GM23338 (cell line): ENCODE results near the gene TMEM255B.

Experiments used
- CREB1 ChIP-seq: fragments of 250-450 bp; sonication (Bioruptor Pico); IDR thresholded peaks from 2 replicates; pipeline ENCODE4 v1.5.0; 2020; ENCODE audit warnings: low read depth, mild to moderate bottlenecking, moderate library complexity
- CTCF ChIP-seq, 2 experiments: fragments of 200-600 bp in 1 of 2; sonication (generic) in 1 of 2; conservative IDR thresholded peaks; 2 replicates each; pipeline versions ENCODE4 v1.5.1 to v1.6.1; 2016 to 2017; ENCODE audit warnings: antibody characterized with exemption in 2 of 2, low read depth in 2 of 2, mild to moderate bottlenecking in 2 of 2, moderate library complexity in 1 of 2
- ETS1 ChIP-seq: IDR thresholded peaks from 2 replicates; pipeline ENCODE4 v1.6.1; 2016; ENCODE audit warnings: antibody characterized with exemption
- EZH2 ChIP-seq: fragments of 200-600 bp; sonication (generic); IDR thresholded peaks from one replicate; pipeline ENCODE4 v1.8.0; 2017; ENCODE audit warnings: antibody characterized with exemption, mild to moderate bottlenecking, low read depth; ENCODE audit not compliant: unreplicated experiment
- EZH2phosphoT487 ChIP-seq: fragments of 200-600 bp; sonication (generic); IDR thresholded peaks from one replicate; pipeline ENCODE4 v1.8.1; 2018; ENCODE audit warnings: antibody characterized with exemption; ENCODE audit not compliant: unreplicated experiment
- NANOG ChIP-seq: IDR thresholded peaks from 2 replicates; pipeline ENCODE4 v1.6.1; 2016; ENCODE audit warnings: antibody characterized with exemption, borderline replicate concordance
- POLR2AphosphoS5 ChIP-seq: IDR thresholded peaks from 2 replicates; pipeline ENCODE4 v1.6.1; 2016; ENCODE audit warnings: antibody characterized with exemption, low read depth
- ZNF331 ChIP-seq: fragments of 250-450 bp; sonication (Bioruptor Pico); IDR thresholded peaks from 2 replicates; pipeline ENCODE4 v1.5.0; 2020; ENCODE audit warnings: low read depth, mild to moderate bottlenecking, moderate library complexity
- TF ChIP-seq, protein P1 (sequence below): IDR thresholded peaks from one replicate; pipeline ENCODE4 v1.6.1; 2018; ENCODE audit warnings: antibody characterized with exemption; ENCODE audit not compliant: unreplicated experiment

DNA sequence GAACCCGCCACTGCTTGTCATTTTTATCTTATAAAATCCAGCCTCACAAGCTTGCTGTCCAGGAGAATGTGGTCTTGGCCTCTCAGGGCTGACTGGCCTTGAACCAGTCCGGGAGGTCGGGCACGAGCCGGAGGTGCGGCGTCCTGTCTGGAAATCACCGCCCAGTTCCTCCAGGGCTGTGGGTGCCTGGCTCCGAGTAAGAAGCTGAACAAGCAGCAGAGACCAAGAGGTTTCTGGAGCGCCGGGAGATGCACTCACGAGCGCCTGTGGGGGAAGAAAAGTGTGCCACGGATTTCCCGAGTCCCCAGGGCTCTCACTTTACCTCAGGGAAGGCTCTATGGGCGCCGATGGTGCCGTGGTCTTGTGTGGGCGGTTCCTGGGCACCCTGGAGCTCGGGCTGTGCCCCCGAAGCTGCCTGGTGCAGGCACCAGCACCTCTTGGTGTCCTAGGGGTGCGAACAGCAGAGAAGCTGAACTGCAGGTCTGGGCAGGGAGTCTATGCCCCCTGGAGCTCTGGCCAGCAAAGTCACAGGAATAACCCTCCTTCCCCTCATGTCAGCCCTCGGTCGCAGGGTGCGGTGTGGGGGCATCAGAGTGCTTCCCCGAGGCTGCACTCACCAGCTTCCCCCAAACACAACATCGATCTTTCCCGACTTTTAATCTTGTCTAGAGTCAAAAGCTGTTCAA is 54.9 kb downstream of the TMEM255B start:
- TF ChIP-seq CTCF (conservative IDR thresholded peaks at IDR 0.05; ENCODE audit: low read depth in 2 of 2) (no peak), ZNF331 (no peak), ETS1 (no peak), POLR2AphosphoS5 (no peak), EZH2phosphoT487 (no peak), EZH2 (no peak), NANOG (no peak), CREB1 (CRISPR knock-in tag) (no peak)
- TF ChIP-seq, protein P1, sequence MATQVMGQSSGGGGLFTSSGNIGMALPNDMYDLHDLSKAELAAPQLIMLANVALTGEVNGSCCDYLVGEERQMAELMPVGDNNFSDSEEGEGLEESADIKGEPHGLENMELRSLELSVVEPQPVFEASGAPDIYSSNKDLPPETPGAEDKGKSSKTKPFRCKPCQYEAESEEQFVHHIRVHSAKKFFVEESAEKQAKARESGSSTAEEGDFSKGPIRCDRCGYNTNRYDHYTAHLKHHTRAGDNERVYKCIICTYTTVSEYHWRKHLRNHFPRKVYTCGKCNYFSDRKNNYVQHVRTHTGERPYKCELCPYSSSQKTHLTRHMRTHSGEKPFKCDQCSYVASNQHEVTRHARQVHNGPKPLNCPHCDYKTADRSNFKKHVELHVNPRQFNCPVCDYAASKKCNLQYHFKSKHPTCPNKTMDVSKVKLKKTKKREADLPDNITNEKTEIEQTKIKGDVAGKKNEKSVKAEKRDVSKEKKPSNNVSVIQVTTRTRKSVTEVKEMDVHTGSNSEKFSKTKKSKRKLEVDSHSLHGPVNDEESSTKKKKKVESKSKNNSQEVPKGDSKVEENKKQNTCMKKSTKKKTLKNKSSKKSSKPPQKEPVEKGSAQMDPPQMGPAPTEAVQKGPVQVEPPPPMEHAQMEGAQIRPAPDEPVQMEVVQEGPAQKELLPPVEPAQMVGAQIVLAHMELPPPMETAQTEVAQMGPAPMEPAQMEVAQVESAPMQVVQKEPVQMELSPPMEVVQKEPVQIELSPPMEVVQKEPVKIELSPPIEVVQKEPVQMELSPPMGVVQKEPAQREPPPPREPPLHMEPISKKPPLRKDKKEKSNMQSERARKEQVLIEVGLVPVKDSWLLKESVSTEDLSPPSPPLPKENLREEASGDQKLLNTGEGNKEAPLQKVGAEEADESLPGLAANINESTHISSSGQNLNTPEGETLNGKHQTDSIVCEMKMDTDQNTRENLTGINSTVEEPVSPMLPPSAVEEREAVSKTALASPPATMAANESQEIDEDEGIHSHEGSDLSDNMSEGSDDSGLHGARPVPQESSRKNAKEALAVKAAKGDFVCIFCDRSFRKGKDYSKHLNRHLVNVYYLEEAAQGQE = no peak
